Trophoblast cell (in vitro differentiated cells and primary cell): ENCODE data around the gene HNF1B.
A peak's percentile ranks its signal among the peaks of the same experiment; 100 is the strongest.

Source experiments
- DNase-seq, 2 donors: peaks; one replicate each; pipeline ENCODE4 v3.0.0-alpha.2; 2016
- H2AFZ ChIP-seq: 2 replicates; pipeline ENCODE4 v1.6.1; 2013; ENCODE audit warnings: low read length, moderate library complexity, mild to moderate bottlenecking; ENCODE audit not compliant: insufficient read depth, poor library complexity
- H2AK5ac ChIP-seq: 2 replicates; pipeline ENCODE4 v1.6.1; 2013; ENCODE audit warnings: mild to moderate bottlenecking, low read length
- H2BK120ac ChIP-seq: 2 replicates; pipeline ENCODE4 v1.6.1; 2013; ENCODE audit warnings: low read length, mild to moderate bottlenecking, moderate library complexity; ENCODE audit not compliant: insufficient read depth, poor library complexity
- H2BK12ac ChIP-seq: 2 replicates; pipeline ENCODE4 v1.6.1; 2013; ENCODE audit warnings: mild to moderate bottlenecking, low read length, moderate library complexity
- H2BK5ac ChIP-seq: 2 replicates; pipeline ENCODE4 v1.6.1; 2013; ENCODE audit warnings: low read length, low read depth, moderate library complexity, mild to moderate bottlenecking; ENCODE audit not compliant: poor library complexity
- H3K14ac ChIP-seq: 2 replicates; pipeline ENCODE4 v1.6.1; 2013; ENCODE audit warnings: mild to moderate bottlenecking, low read length
- H3K18ac ChIP-seq: 2 replicates; pipeline ENCODE4 v1.6.1; 2013; ENCODE audit warnings: mild to moderate bottlenecking, low read length
- H3K23ac ChIP-seq: 2 replicates; pipeline ENCODE4 v1.6.1; 2013; ENCODE audit warnings: low read length
- H3K27ac ChIP-seq: 2 replicates; pipeline ENCODE4 v1.5.1; 2013; ENCODE audit warnings: low read depth, mild to moderate bottlenecking, inconsistent platforms, low read length, moderate library complexity
- H3K27me3 ChIP-seq: 2 replicates; pipeline ENCODE4 v1.6.1; 2013; ENCODE audit warnings: inconsistent platforms, mild to moderate bottlenecking, low read length, moderate library complexity; ENCODE audit not compliant: insufficient read depth
- H3K36me3 ChIP-seq, 2 experiments: 1 replicate in 1 of 2; 2 replicates in 1 of 2; pipeline ENCODE4 v1.6.1; 2013; ENCODE audit warnings: low read length in 2 of 2, mild to moderate bottlenecking in 2 of 2, moderate library complexity in 1 of 2; ENCODE audit not compliant: insufficient read depth in 2 of 2, control insufficient read depth in 1 of 2
- H3K4ac ChIP-seq: 2 replicates; pipeline ENCODE4 v1.6.1; 2013; ENCODE audit warnings: low read depth, mild to moderate bottlenecking, low read length, moderate library complexity
- H3K4me1 ChIP-seq, 2 experiments: 1 replicate in 1 of 2; 2 replicates in 1 of 2; pipeline ENCODE4 v1.6.1; 2013; ENCODE audit warnings: low read length in 2 of 2, mild to moderate bottlenecking in 2 of 2, moderate library complexity in 1 of 2; ENCODE audit not compliant: insufficient read depth in 2 of 2, control insufficient read depth in 1 of 2
- H3K4me2 ChIP-seq: 2 replicates; pipeline ENCODE4 v1.6.1; 2013; ENCODE audit warnings: inconsistent platforms, mild to moderate bottlenecking, low read length, moderate library complexity
- H3K4me3 ChIP-seq: 2 replicates; pipeline ENCODE4 v1.5.1; 2013; ENCODE audit warnings: mild to moderate bottlenecking, low read depth, low read length, inconsistent platforms
- H3K79me1 ChIP-seq: one replicate; pipeline ENCODE4 v1.6.1; 2013; ENCODE audit warnings: low read length
- H3K79me2 ChIP-seq: 2 replicates; pipeline ENCODE4 v1.6.1; 2013; ENCODE audit warnings: low read length, mild to moderate bottlenecking; ENCODE audit not compliant: control insufficient read depth, insufficient read depth, poor library complexity
- H3K9ac ChIP-seq: 2 replicates; pipeline ENCODE4 v1.6.1; 2013; ENCODE audit warnings: mild to moderate bottlenecking, low read length
- H3K9me3 ChIP-seq: 2 replicates; pipeline ENCODE4 v1.6.1; 2013; ENCODE audit warnings: low read depth, mild to moderate bottlenecking, control low read depth, inconsistent platforms, low read length; ENCODE audit not compliant: insufficient read depth
- H4K12ac ChIP-seq: 2 replicates; pipeline ENCODE4 v1.6.1; 2013; ENCODE audit warnings: low read depth, mild to moderate bottlenecking, low read length, moderate library complexity
- H4K8ac ChIP-seq: 2 replicates; pipeline ENCODE4 v1.6.1; 2013; ENCODE audit warnings: low read depth, mild to moderate bottlenecking, low read length, moderate library complexity
- H4K91ac ChIP-seq: one replicate; pipeline ENCODE4 v1.6.1; 2013; ENCODE audit warnings: low read depth, mild to moderate bottlenecking, low read length, moderate library complexity
- WGBS: extraction: QIAGEN DNeasy Blood & Tissue Kit; methylation state at CpG from one replicate; pipeline ENCODE4 v1.1.7; 2013; ENCODE audit warnings: missing lambda C conversion rate; ENCODE audit not compliant: insufficient read length, insufficient coverage; ENCODE audit errors: extremely low coverage; 5-methylcytosine and 5-hydroxymethylcytosine counted together

Gene HNF1B

GRCh38 chr17:37747222-37747621 lies 2.4 kb upstream of the HNF1B start:
- no peaks in the 10 kb centered on the region for H3K36me3 ChIP-seq

GRCh38 chr17:37746617-37747016 lies 1.8 kb upstream of the HNF1B start:
- Histone ChIP-seq H3K79me2 (no peaks in the 10 kb centered on the region), H3K18ac (no peak overlapping the region), H3K4me2 (no peak overlapping the region), H3K4me3 (no peak overlapping the region), H3K36me3 (no peaks in the 10 kb centered on the region), H3K27ac (no peak overlapping the region), H3K27me3 (peaks cover 57% of the 10 kb centered on the region), H2AFZ (no peak overlapping the region), H2AK5ac (no peak overlapping the region), H4K8ac (no peak overlapping the region), H3K23ac (peak overlapping the region; percentile 46), H4K12ac (no peak overlapping the region), H4K91ac (no peak overlapping the region), H2BK120ac (no peak overlapping the region), H3K4me1 (peaks cover 9 to 18% of the 10 kb centered on the region in 2 experiments), H2BK12ac (no peak overlapping the region), H3K14ac (no peak overlapping the region), H2BK5ac (no peak overlapping the region), H3K4ac (no peak overlapping the region), H3K9me3 (no peaks in the 10 kb centered on the region), H3K79me1 (no peaks in the 10 kb centered on the region), H3K9ac (no peak overlapping the region)
- peak in 1 of 2 donors; percentile 14 for DNase-seq
- WGBS: no CpG with 5 or more reads among the region's 2 CpGs

More at GRCh38 chr17:37747222-37747621, 2.4 kb upstream of the HNF1B start:
- Histone ChIP-seq H3K27ac (no peak overlapping the region), H3K9me3 (no peaks in the 10 kb centered on the region), H3K9ac (no peak overlapping the region), H3K4me2 (no peak overlapping the region), H4K8ac (no peak overlapping the region), H3K14ac (no peak overlapping the region), H3K18ac (no peak overlapping the region), H3K23ac (no peak overlapping the region), H2BK120ac (no peak overlapping the region), H3K4me3 (no peak overlapping the region), H3K79me2 (no peaks in the 10 kb centered on the region), H4K12ac (no peak overlapping the region), H3K79me1 (no peaks in the 10 kb centered on the region), H2AK5ac (no peak overlapping the region), H4K91ac (no peak overlapping the region), H3K4me1 (peaks cover 9 to 15% of the 10 kb centered on the region in 2 experiments), H3K27me3 (peaks cover 51% of the 10 kb centered on the region), H2BK12ac (no peak overlapping the region), H2BK5ac (no peak overlapping the region), H3K4ac (no peak overlapping the region), H2AFZ (no peak overlapping the region)
- no peak for DNase-seq
- WGBS: no CpG with 5 or more reads among the region's 2 CpGs

- no CpG with 5 or more reads among the region's 20 CpGs for WGBS
- Histone ChIP-seq H3K9me3 (no peaks in the 10 kb centered on the region), H3K27me3 (peaks cover 57% of the 10 kb centered on the region), H2BK12ac (no peak overlapping the region), H3K4ac (no peak overlapping the region), H3K14ac (no peak overlapping the region), H3K9ac (no peak overlapping the region), H4K12ac (no peak overlapping the region), H3K36me3 (no peaks in the 10 kb centered on the region), H2AK5ac (no peak overlapping the region), H4K8ac (no peak overlapping the region), H3K23ac (no peak overlapping the region), H3K4me2 (no peak overlapping the region), H3K4me3 (no peak overlapping the region), H2BK120ac (no peak overlapping the region), H3K79me1 (no peaks in the 10 kb centered on the region), H3K18ac (no peak overlapping the region), H4K91ac (no peak overlapping the region), H3K27ac (no peak overlapping the region), H3K79me2 (no peaks in the 10 kb centered on the region), H3K4me1 (peaks cover 9 to 18% of the 10 kb centered on the region in 2 experiments), H2AFZ (no peak overlapping the region), H2BK5ac (no peak overlapping the region)
- no peak for DNase-seq
Observed at GRCh38 chr17:37745801-37746426, 1.1 kb upstream of the HNF1B start.

- Histone ChIP-seq H3K79me2 (no peaks in the 10 kb centered on the region), H2BK5ac (no peak overlapping the region), H3K27me3 (peaks cover 62% of the 10 kb centered on the region), H3K36me3 (no peaks in the 10 kb centered on the region), H2AFZ (no peak overlapping the region), H4K91ac (no peak overlapping the region), H3K27ac (no peak overlapping the region), H3K14ac (no peak overlapping the region), H3K23ac (no peak overlapping the region), H3K79me1 (no peaks in the 10 kb centered on the region), H3K4me2 (peak overlapping the region; percentile 46), H2BK12ac (no peak overlapping the region), H3K18ac (no peak overlapping the region), H3K9ac (no peak overlapping the region), H4K8ac (no peak overlapping the region), H4K12ac (no peak overlapping the region), H2AK5ac (no peak overlapping the region), H3K9me3 (no peaks in the 10 kb centered on the region), H3K4me3 (no peak overlapping the region), H3K4me1 (peaks cover 9 to 18% of the 10 kb centered on the region in 2 experiments), H2BK120ac (no peak overlapping the region), H3K4ac (no peak overlapping the region)
- WGBS: no CpG with 5 or more reads among the region's 21 CpGs
- no peak for DNase-seq
Observed at GRCh38 chr17:37744633-37744927, 279 bp downstream of the HNF1B start.
